GM21723 (cell line): Measurements from ENCODE around the gene CCZ1B.
A peak's percentile ranks its signal among the peaks of the same experiment; 100 is the strongest.
"Not testable (repeated sequence)": the region's sequence is repeated elsewhere in the genome, so short reads cannot be mapped to it uniquely, and the experiment has no call there.

Source experiments
- ATAC-seq: cut with Tn5 transposase; IDR thresholded peaks from one replicate; pipeline ENCODE4 v1.9.1; 2021; ENCODE audit warnings: mild to moderate bottlenecking, moderate library complexity; ENCODE audit not compliant: unreplicated experiment

Gene CCZ1B

DNA sequence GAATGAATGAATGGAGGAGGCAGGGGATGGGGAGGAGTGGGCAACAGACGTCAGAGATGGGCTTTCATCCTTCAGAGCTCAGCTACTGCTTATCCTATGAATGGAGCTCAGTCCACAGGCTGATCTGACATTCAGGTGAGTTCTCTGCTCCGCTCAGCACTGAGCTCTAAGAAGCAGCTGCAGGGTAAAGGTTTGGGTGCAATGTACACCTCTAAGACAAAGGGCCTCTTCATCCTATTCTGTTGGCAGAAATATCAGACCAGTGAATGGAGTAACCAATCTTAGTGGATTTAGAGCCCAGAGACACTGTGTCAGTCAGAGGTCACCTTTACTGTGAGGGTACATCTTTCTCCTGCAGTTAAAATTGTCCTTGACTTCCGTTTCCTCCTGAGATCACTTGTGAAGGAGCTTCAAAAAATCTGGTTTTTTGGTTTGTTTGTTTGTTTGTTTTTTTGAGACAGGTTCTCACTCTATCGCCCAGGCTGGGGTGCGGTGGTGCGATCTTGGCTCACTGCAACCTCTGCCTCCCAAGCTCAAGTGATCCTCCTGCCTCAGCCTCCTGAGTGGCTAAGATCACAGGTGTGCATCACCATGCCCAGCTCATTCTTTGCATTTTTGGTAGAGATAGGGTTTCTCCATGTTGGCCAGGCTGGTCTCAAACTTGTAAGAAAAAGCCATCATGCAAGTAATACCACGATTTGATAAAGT is 5.1 kb upstream of the CCZ1B start:
- no peak for ATAC-seq

DNA sequence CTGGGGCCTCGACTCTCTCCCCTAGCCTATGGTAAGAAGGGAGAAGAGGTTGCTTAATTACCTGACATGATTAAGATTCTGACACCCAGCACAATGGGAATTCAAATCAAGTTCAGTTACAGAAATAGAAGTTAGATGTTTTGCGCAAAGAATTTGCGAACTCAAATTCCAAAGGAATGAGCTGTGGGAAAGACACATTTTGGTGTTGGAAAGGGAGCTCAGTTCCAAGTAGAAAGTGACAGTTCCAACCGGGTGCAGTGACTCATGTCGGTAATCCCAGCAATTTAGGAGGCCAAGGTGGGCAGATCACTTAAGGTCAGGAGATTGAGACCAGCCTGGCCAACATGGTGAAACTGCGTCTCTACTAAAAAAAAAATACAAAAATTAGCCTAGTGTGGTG is 4.0 kb upstream of the CCZ1B start:
- ATAC-seq = not testable (repeated sequence)

DNA sequence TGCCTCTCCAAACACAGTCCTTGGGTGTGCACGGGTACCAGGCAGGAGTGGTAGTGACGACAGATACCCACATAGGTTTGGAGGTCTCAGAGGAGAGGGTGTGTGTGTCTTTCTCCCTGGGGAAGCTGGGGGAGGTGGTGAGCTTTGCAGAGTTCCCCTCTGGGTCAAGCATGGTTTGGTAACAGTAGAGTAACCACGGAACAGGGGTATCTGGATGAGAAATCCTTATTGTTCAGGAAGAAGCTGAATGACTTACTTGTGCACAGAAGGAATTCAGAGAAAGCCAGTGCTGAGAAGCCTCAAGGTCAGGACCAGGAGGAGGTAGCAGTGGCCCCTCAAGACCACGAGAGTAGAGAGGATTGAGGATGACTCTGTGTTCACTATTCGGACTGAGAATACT is 3.5 kb upstream of the CCZ1B start:
- ATAC-seq = not testable (repeated sequence)

DNA sequence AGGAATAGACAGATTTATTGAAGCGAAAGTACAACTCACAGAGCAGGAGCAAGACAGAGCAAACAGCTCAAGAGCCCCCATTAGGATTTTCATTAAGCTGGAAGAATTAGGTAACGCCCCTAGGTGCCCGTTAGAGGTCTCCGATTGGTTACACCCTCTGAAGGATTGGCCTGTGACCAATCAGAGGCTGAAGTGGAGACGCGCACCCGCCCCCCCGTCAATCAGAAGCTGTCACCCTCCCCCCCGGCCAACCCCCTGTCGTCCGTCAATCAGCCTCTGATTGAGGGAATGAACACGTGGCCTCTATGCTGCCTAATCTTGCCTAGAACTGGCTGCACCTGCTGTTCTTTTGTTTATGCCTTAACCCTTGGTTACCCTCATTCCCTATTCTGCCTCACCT is 1.1 kb upstream of the CCZ1B start:
- ATAC-seq = not testable (repeated sequence)

DNA sequence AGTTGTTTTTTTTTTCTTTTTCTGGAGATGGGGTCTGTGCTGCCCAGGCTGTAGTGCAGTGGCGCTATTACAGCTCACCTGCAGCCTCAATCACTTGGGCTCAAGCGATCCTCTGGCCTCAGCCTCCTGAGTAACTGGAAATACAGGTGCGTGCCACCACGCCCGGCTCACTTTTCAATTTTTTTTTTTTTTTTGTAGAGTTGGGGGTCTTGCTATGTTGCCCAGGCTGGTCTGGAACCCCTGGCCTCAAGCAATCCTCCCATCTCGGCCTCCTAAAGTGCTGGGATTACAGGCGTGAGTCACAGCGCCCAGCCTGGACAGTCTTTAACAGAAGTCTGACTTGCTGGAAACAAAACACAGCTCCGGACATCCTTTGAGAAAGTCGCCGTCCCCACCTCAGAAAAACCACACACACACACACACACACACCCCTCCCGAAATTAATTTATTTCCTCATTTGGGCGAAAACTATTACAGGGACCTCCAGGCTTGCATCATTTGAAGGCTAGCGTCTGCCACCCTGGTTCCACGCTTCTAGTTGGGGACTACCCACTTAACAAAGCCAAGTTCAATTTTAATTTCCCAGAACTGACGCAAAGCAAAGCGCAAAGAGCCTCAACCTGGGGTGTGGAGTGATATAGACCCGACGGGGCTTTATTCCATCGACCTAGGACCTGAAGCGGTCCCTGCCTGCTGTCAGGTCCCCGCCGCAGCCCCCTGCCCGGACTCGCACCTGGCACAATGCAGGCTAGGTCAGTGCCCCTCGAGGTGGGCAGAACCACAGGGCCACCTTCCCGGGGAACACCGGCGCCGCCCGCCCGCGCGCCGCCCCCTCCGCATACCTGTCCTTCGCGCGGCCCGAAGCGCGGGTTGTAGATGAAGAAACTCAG is 594 bp downstream of the CCZ1B start:
- peak; percentile 53 for ATAC-seq

DNA sequence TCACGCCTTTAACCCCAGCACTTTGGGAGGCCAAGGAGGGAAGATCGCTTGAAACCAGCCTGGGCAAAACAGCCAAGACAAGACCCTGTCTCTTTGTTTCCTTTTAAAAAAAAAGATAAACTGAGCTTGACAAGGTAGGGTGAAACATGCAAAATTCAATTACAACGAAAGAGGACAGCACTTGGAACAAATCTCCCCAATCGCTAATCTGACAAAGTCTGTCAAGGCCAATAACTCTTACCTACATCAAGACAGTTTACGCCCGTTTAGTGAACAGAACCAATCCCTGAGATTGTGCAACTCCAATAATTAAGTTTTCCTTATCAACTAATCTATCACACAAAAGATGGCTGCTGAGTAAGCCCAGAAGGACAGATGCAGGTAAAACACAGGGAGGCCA is 4.5 kb downstream of the CCZ1B start:
- ATAC-seq = not testable (repeated sequence)

DNA sequence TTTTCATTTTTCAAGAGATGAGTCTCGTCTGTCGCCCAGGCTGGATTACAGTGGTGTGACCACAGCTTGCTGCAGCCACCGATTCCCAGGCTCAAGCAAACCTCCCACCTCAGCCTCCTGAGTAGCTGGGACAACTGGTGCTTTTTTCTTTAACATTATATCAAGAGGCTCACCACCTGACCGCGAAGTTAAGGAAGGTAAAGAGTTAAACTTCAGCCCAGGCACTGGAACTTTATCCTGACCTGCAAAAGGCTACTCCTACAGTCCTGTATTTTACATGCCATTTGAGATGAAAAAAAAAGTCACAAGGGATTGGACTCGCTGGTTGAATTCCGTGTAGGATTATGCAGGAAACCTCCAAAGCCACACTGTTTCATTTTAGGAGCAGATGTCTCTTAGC is 10.6 kb downstream of the CCZ1B start:
- not testable (repeated sequence) for ATAC-seq

DNA sequence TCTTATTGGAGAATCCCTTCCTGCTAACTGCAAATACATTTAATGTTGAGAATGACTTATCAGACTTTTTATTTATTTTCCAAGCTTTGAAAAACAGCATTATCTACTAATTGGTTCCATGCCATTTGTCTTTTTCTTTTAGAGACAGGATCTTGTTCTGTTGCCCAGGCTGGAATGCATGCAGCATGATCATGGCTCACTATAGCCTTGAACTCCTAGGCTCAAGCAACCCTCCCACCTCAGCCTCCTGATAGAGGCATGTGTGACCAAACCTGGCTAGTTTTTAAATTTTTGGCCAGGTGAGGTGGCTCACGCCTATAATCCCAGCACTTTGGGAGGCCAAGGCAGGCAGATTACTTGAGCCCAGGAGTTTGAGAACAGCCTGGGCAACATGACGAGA is 13.1 kb downstream of the CCZ1B start:
- not testable (repeated sequence) for ATAC-seq

DNA sequence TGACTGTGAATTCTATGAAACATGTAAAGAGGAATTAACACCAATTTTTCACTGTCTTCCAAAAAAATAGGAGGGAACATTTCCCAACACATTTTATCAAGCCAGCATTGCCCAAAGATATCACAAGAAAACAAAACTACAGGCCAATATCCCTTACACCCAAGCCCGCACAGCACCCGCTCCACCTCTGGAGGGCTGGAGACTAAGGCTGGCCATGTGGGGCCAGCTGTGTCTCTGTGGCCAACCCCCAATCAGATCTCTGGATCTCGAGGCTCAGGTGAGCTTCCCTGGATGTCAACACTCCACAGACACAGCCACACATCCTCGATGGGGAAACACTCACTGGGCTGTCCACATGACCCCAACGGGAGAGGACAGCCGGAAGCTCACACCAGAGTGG is 18.1 kb downstream of the CCZ1B start:
- ATAC-seq = not testable (repeated sequence)

DNA sequence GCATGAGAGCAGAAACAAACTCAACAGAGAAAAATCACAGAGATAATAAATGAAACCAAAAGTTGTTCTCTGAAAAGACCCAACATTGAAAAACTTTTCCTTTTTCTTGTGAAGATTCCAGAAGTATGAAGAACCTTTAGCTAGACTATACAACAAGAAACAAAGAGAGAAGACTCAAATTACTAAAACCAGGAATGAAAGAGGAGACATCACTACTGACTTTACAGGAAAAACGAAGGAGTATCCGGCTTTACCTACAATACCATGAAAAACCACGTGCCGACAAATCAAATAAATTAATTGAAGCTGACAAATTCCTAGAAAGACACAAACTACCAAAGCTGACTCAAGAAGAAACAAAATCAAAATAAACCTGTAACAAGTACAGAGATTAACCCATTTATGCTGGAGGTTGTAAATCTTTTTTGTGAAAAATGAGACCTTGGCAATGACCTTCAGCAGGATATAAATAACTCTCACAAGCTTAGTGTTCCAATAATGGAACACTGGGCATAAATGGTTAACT is 18.6 kb downstream of the CCZ1B start:
- ATAC-seq = not testable (repeated sequence)

DNA sequence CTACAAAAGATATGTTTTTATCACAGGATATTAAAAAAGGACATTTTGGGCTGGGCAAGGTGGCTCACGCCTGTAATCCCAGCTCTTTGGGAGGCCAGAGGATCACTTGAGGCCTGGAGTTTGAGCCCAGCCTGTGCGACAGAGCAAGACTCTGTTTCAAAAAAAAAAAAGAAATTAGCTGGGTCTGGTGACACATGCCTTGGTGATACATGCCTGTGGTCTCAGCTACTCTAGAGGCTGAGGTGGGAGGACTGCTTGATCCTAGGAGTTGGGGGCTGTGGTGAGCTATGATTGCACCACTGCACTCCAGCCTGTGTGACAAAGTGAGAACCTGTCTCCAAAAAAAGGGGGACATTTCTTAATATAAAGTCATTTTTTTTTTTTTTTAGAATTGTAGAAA is 25.7 kb downstream of the CCZ1B start:
- not testable (repeated sequence) for ATAC-seq

DNA sequence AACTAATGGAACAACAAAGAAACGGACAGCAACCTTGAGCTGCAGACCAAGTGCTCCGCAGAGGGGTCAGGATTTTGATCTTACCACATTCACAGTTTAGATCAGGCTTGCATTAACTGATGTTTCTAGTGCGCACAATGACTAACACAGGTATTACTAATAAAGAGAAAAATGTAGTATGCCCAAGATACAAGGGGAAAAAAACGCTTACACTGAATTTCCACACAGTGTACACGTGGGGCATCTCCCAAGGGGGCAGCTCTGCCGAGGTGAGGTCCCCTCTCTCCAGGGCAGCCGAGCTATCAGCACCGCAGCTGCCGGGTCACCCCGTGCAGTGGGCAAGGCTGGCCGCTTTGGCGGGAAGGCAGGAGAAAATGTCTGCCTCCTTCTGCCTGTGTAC is 26.2 kb downstream of the CCZ1B start:
- ATAC-seq = not testable (repeated sequence)

DNA sequence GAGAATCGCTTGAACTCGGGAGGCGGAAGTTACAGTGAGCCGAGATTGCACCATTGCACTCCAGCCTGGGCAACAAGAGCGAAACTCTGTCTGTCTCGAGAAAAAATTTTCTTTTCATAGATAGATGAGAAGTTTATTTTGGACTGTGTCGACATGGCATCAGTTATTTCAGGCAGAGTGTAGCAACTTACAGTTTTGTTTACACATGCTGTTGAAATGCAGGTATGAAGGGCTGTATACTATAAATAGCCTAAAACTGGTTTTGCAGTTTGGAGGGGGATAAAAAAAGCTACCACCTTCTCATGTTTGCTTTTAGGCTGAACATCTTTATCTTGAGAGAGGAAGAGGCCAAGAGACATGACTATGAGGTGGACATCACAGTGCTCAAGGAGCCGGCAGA is 28.0 kb downstream of the CCZ1B start:
- not testable (repeated sequence) for ATAC-seq

DNA sequence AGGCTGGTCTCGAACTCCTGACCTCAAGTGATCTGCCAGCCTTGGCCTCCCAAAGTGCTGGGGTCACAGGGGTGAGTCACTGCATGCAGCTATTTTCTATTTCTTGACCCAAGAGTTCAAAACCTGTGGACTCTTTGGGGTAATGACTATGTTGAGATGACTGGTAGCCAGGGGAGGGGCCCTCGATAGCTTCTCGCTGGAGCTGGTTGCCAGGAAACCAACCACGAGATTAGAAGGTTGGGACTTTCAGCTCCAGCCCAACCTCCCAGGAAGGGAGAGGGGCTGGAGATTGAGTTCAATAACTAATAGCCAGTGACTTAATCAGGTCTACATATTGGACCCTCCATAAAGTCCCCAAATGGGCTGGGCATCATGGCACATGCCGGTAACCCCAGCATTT is 28.9 kb downstream of the CCZ1B start:
- not testable (repeated sequence) for ATAC-seq

DNA sequence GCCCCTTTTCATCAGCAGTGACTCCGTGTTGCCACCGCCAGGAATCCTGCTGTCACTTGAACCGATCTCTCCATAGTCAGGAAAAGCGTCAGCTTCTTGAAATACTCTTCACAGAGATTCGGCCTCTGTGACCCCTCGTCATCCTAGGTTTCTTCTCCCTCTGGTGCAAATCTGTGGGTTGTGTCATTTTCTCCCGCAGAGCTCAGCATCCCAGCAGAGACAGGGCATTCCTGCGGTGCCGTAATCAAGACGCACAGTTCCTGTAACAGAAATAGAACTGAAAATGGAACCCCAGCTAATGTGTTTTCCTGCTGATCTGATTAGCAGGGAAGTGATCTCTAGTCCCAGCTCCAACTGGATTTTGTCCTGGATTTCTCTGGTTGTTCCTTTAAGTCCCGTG is 31.8 kb downstream of the CCZ1B start:
- ATAC-seq = not testable (repeated sequence)

DNA sequence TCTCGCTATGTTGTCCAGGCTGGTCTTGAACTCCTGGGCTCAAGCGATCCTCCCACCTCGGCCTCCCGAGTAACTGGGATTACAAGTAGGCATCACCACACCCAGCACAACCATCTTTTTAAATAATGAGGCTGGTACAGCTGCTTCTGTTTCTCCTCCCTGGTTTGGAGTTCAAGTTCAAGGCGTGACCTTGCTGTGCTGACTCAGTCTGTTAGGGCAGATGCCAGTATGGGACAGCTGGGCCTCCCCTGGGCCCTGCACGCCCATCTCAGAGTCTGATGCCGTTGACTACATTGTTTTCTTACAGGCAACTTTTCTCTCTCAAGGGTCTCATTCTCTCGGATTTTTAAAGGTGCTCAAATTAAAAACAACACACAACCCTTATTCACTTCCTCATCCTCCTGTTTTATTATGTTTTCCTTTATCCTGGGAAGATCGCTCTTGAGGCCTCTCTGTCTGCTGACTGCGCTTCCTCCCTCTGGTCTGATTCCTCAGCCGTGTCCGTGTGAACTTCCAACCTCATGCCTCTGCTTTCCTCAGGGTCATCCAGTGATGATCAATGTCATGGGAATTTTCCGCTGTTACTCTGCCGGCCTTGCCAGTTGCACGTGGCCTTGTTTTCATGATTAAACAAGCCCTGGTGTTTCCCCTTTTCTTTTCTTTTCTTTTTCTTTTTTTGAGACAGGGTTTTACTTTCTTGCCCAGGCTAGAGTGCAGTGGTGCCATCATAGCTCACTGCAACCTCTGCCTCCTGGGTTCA is 33.8 kb downstream of the CCZ1B start:
- ATAC-seq = not testable (repeated sequence)

DNA sequence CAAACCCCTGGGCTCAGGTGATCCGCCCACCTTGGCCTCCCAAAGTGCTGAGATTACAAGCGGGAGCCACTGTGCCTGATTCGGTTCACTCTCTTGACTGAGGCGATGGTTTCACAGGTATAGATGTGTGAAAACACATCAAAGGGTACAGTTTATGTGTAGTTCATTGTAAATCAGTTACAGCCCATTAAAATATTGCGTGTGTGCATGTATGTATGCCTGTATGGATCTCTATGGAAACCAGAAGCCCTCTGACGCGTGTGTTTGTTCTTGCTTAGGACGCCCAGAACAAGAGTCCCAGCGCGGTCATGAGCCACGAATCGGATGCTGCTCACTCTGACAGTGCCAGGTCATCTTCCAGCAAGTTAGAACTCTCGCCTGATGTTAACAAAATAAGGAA is 36.7 kb downstream of the CCZ1B start:
- not testable (repeated sequence) for ATAC-seq

DNA sequence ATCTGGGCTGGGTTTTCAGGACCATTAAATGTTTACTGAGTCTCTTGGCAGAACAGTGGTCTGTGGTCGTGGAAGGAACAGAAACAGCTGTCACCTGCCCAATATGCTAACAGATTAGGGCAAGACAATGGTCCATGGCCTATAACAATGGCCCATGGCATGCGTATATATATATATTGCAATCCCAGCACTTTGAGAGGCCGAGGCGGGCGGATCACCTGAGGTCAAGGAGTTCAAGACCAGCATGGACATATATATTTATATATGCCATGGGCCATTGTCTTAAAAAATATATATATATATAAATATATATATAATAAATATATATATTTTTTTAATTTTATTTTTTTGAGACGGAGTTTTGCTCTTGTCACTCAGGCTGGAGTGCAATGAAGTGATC is 44.5 kb downstream of the CCZ1B start:
- not testable (repeated sequence) for ATAC-seq

DNA sequence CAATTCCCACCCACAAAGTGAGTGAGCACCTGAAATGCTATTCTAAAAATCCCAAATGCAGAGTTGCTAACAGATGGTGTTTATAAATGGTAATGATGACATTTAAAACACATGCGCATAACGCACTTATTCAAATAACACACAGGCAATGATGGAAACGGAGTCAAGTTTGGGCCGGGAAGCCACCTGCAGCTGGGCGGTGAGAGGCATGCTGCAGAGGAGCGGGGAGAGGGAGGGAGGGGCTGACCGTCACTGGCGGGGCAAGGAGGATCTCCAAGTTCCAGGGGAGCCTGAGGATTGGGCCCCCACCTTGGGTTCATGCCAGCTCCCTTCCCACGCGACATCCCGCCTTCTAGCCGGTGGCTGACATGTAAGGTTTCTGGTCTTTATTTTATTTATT is 64.9 kb downstream of the CCZ1B start:
- not testable (repeated sequence) for ATAC-seq

DNA sequence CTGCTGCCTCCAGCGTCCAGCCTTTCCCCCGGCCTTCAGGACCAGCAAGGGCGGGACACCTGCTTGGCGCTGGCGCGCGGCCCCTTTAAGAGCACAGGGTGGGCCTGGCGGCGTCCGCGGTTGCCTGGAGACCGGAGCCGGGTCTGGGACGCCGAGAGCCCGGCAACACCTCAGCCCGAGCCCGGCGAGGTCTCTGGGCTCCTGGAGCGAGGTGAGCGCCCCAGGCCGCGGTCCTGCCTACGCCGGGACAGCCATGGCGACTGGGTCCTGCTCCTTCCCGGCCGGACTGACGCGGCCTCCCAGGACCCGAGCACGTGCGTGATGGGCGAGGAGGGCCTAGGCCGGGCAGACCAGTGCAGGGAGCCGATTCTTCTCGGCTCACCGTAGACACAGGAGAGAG is 72.1 kb downstream of the CCZ1B start, which contains the start of gene RSPH10B2:
TSS of gene RSPH10B2 (plus strand) at position 140 of the 400 bp plus-strand sequence. CDS start 3,575 bp downstream, outside the sequence.
- not testable (repeated sequence) for ATAC-seq

DNA sequence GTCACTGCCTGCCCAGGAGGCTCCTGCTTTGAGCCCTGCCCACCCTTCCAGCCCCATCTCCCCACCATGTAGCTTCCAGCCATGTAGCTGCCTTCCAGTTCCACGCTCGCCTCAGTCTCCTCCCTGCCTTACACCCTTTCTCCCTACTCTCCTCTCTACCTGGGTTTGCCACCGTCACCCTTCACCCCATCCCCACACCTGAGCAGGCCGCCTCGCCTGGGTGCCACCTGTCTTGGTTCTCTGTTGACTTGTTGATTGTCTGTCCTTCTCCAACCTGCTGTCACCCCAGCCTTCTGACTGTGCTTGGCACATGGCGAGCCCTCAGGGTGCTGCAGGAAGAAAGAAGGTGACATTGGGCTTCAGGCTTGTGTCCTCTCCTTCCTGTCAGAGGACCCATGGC is 75.9 kb downstream of the CCZ1B start:
- ATAC-seq = not testable (repeated sequence)
